HG02870 (cell line): ENCODE results near the gene ENHO.
A peak's percentile ranks its signal among the peaks of the same experiment; 100 is the strongest.

Experiments used
- ATAC-seq: cut with Tn5 transposase; IDR thresholded peaks from one replicate; pipeline ENCODE4 v1.9.1; 2021; ENCODE audit warnings: mild to moderate bottlenecking, moderate library complexity; ENCODE audit not compliant: unreplicated experiment

Gene ENHO

DNA sequence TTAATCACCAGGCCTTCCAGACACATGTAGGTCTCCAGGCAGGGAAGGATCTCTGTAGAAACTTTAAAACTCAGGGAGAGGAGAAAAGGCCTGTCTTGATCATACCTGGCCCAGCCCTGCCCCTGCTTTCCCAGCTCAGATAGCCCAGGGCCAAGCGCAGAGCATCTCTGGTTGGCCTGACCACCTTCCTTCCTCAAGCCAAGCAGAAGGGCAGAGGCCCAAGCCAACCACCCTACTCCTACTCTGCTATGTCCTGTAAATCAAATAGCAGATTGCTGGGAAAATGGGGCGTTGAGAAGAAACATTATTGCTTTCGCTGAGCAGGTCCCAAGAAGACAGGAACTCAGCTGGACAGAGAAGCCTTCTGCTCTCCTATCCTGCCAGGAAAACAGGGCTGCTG, 14.3 kb downstream of the ENHO start:
- no peak for ATAC-seq

DNA sequence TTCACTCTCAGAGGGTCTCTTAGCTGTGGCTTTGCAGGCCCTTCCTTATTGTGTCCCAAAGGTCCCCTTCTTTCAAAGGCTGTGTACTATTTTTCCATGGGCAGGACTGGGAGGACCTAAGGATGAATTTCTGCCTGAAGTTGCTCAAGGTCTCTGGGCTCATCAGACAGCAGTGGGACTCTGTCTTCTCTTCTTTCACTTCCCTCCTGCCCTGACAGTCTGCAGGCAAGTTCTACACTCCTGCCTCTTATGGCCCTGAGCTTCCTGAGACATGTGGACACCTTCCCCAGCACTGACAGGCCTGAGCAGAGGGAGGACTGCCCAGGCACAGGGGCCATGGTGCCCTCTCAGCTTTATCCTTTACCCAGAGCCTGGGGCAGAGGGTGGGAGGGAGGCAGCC, 14.8 kb downstream of the ENHO start:
- ATAC-seq: no peak

DNA sequence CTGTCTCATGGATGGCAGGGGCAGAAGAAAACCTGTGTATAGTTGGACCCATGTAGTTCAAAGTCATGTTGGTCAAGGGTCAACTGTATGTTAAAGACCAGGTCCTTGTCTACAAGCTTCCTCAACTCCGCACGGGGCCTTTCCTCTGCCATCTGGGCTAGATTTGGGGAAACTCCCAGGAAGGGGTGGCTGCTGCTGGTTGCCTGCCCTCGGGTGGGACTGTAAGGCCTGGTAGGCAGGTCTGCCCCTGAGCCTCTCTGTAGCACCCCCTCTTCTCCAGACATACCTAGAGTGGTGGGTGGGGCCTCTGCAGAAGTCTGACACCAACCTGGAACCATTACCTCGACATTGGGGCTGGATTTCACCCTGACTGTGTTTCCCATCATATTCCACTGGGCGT, 15.2 kb downstream of the ENHO start:
- ATAC-seq: no peak

DNA sequence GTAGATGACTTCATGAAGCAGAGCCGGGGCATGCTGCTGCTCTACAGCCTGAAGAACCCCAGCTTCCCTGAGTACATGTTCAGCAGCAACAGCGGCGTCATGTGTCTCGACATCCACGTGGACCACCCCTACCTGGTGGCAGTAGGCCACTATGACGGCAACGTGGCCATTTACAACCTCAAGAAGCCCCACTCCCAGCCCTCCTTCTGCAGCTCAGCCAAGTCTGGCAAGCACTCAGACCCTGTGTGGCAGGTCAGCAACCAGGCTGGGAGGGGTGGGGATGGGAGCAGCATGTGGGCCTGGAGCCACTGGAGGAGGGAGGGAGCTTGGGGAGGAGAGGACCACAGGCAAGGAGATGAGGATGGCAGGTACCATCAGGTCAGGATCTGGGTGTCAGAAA, 16.2 kb downstream of the ENHO start:
- ATAC-seq: no peak

DNA sequence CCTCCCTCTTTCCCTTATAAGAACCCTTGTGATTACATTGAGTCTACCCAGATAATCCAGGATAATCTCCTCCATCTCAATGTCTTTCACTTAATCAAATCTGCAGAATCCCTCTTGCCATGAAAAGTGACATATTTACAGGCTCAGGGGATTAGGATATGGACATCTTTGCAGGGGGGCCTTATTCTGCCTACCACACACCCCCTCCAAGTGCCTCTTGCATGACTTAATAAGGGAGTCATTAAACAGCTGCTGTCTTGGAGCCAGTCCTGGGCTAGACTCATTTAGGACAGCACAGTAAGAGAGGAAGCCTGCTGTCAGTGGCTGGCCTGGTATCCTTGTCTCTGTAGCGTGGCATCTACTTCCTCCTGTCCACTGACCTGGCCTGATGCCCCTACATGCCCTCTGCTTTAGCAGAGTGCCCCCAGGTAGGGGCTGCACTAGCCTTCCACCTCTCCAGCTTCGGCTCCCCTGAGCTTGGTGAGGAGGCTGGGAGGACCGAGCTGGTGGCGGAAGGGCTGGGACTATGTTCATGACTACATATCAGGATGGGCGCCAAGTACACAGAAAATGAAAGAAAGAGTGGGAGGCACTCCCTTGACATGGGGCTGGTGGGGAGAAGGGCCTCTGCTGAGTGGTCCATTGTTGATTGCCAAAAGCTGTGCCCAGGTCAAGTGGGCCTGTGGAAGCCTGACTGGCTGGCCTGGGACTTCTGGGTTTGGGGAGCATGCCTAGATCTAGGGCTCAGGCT, 17.2 kb downstream of the ENHO start:
- ATAC-seq: no peak

DNA sequence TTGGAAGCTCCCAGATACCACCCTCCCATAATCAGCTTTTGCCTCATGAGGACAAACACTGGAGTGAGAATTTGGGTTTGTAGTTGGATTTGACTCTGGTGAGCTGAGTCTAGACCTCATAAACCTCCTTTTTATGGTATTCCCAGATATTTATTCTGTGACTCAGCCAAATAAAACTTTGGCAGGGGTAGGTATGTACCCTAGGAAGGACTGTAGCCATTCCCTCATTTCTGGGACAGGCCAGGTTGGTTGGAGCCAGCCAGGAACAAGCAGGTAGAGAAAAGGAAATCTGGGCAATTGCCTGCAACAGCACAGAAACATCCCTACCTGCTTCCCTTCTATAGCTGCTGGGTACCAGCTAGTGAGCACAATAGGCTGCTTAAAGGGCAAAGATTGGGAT, 19.4 kb downstream of the ENHO start:
- no peak for ATAC-seq

DNA sequence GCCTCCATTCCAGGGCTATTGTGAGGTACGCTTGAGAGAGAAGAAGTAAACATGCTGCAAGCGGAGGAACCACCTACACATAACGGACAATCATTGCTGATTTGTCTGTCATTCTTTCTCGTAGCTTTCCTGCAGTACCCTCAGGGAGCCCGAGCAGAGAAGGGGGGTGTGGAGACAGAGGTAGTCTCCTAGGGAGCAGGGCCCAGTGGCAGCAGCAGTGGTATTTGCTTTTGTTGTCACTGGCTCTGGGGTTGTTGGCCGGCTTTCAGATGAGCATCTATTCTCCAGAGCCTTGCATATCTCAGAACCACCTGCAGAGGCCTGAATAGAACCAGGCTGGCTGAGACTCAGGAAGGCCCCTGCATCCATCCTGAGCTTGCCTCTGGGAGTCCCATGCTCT, 19.9 kb downstream of the ENHO start:
- ATAC-seq: no peak

DNA sequence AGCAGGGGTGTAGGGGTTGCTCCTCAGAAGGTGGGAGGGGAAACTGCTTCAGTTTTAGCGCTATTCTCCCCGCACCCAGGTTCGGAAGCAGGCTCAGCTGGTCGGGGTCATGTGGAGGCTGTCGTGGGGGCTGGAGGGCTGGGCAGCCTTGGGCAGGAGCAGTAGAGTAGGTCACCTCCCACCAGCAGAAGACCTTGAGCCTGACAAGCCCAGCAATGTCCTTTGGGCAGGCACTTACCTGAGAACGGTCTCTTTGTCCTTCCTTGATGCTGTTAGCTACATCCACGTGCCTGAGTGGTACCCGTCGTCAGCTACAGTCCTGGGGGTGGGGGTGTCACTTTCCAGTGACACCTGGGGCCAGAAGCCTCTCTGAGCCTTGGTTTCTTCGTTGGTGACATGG, 20.3 kb downstream of the ENHO start:
- no peak for ATAC-seq

DNA sequence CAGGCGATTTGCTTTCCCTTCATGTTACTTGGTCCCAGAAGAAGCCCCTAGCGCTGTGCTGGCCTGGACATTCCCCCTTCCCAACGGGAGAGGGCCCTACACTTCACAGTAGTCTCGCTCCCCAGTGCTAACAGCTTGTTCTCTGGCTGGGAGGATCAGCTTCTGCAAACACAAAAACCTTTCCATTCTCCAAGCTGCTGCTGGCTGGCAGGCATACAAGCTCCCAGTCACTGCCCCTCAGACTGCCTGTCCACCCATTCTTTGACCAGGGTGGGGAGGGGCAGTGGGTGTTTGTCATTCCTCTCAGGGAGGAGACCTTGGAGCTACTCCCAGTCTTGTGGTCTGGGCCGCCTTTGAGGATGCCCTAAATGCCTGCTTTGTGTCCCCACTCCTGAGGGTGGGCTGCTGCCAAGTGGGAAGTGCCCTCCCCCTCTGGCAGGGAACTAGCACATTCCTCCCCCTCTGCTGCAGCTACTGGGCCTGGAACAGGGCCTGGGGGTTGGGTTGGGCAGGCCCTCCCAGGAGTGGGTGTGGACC, 20.8 kb downstream of the ENHO start:
- ATAC-seq: no peak

DNA sequence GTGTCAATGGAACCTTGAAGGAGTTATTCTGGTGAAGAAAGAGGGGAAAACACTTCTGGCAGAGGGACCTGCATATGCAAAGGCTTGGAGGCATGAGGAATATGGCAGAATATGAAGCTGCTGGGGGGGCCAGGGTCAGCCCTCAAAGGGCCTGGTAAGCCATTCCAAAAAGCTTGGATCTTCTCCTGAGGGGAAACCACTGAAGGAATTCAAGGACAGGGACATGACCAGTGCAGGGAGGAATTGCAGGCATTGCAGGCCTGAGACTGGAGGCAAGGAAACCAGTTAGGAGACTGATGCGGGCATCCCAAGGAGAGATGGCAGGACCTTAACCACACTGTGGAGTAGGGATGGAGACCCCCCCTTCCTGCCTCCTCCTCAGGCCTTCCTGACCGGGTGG, 21.4 kb downstream of the ENHO start:
- no peak for ATAC-seq

DNA sequence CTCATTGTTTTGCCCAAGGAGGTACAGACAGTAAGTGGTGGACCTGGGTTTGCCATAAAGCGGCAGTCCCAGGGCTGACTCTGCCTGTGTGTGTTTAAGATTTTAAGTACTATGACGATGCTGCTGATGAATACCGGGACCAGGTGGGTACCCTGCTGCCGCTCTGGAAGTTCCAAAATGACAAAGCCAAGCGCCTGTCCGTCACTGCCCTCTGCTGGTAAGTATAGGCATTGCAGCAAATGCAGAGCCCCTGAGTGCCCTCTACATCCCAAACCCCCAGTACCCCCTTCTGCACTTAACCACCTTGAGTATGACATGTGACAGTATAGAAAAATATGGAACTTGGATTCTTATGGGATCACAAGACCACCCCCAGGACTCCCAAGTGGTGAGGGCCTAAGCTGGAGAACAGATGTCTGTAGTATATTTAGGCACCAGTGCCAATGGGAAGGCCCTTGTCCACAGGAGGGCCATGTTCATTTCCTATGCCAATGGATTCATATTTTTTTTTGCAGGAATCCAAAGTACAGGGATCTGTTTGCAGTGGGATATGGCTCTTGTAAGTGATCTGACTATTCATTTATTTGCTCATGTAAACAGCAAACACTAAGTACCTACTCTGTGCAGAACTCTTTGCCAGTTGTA, 22.0 kb downstream of the ENHO start:
- peak; percentile 44 for ATAC-seq

DNA sequence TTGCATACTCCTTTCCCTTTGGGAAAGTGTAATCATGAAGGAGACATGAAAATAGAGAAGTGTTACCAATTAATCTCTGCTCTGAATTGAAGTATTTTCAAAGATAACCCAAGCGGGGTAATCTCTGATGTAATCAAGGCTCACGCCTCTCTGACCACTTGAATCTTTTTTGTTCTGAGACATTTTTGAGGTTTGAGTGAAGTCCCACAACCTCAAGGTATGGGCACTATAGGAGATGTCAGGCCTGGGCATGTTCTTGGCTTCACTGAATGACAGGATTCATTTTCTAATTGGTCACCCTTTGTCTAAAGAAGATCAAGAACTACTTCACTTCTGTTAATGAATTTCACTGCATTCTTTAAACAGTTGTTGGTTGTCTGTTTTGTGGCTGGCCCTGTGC, 23.7 kb downstream of the ENHO start:
- ATAC-seq: no peak

DNA sequence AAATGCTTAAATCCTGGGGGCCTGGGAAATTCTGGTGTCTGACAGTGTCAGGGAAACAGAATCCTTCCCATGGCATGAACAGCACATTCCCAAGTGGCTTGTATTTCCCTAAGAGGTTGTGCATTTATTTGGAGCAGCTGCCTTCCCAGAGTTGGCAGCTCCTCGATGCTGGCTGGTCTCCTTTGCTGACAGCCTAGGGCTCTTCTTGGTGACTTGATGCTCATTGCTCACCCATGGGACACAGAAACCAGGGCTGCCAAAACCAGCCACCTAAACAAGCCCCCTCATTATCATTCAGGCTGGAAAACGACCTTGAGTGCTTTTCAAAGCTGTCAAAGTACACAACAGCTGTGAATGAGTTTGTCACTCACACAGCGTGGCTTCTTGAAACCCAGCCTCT, 24.2 kb downstream of the ENHO start:
- no peak for ATAC-seq

DNA sequence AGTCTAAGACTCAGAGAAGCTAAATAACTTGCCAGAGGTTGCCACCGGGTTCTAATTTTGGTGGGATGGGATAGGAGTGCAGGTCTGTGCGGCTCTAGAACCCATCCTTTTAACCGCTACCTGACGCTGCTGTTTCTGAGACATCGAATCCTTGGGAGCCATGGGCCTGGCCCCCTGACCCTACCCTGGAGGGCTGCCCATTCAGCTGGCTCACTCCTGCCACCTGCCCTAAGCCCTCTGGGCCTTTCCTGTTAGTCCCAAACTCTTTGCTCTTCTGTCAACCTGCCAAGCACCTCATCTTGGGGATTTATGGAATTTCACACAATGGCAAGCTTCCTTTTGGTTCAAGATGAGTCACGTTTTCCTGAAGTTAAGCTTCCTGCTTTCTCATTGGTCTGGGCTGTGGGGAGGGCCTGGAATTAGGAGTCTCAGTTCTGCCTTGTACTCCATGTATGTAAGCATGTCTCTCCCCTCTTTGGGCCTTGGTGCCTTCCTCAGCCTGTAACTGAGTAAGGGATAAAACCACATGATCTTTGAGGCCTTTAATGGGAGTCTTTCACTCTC, 26.6 kb downstream of the ENHO start:
- ATAC-seq: no peak

DNA sequence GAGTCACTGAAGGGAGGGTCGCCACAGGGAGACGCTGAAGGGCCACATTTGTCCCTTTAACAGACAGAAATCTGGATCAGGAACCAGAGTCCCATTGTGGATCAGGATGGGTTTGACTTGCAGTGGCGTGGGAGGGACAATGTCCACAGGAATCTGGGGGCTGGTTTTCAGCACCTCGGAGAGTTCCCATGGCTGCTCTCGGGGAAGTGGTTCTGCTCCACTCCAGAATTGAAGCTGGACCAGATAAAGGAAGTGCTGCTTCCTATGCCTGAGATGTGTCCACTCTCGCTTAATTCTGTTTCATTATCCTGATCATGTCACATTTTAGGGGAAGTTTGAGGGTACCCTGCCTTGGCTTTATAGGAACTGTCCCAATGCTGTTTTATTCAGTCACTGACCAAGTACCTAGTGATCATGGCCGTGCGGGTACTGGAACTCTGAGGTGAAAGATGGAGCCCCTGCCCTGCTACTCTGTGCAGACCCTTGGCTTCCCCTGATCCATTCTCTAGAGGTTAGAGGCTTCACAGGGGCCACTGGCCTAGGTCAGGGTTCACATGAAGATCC, 28.7 kb downstream of the ENHO start:
- ATAC-seq: no peak

DNA sequence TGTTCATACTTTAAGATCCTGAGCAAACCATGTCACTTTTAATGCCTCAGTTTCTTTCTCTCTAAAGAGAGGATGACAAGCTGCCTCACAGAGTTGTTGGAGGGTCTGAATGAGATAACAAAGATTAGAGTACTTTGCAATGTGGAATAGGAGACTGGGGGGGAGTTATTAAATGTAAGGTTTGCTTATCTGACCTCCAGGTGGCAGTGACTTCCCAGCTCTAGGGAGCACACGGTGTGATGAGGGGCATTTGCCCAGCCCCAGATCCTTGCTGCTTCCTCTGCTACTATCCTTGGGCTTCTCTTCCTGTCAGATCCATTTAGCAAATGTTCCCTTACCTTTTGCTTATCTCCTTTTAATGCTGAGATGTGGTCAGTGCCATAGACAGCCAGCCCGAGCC, 30.7 kb downstream of the ENHO start:
- ATAC-seq: no peak

DNA sequence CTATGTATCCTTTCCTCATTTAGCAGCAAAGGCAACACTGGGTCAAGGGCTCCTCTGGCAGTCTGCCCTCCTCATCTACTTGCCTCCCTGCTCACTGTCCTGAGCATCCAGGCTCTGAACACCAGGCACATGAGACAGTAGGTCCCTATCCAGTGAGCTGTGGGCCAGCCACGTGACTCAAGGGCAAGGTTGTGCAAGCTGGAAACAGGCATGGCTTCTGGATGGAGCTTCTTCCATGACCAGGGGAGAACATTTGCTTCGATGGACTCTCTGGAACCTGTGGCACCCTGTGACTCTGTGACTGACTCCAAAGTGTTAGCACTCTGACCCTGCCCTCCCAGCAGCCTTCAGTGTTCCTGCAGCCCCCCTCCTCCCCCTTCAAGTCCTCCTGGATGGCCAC, 31.2 kb downstream of the ENHO start:
- no peak for ATAC-seq

DNA sequence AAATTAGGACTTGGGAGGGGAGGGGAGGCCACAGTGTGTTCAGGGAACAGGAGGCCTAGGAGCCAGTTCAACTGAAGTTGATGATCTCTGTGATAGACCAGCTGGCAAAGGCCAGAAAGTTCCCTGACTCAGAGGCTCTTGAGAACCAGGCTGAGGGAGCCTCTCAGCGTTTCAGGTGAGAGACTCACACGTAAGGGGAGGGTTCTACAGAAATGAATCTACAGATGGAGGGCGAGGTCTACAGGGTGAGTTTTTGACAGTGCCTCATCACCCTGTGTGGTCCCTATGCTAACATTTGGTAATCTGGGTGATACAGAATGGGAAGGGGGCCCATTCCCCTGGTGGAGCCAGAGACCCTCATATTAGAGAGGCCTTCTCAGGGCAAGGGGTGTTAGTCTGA, 32.0 kb downstream of the ENHO start:
- no peak for ATAC-seq

DNA sequence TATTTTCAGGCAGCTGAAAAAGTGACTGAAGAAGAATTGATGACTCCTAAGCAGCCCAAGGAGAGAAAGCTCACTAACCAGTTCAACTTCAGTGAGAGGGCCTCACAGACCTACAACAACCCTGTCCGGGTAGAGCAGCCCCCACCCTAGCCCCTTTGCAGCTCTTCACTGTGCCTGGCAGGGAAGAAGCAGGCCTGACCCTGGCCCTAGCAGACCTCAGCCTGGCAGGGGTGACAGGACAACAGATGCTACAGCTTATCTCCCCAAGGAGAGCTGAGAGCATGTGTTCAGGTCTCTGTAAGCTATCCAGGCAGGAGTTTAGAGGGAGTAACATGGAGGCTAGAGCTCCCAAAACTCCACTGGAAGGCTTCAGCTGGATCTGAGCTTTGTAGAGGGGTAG, 32.4 kb downstream of the ENHO start:
- no peak for ATAC-seq

DNA sequence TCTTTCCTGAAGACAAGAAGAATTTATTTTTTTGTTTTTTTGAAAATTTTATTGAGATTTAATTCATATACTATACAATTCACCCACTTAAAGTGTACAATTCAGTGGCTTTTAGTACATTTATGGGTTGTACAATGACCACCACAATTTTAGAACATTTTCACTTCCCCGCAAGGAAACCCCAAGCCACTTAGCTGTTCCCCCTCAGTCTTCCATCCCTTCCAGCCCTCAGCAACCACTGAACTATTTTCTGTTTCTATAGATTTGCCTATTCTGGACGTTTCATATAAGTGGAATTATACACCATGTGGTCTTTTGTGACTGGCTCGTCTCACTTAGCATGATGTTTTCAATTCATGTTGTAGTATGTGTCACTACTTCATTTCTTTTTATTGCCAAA, 36.2 kb downstream of the ENHO start:
- no peak for ATAC-seq

DNA sequence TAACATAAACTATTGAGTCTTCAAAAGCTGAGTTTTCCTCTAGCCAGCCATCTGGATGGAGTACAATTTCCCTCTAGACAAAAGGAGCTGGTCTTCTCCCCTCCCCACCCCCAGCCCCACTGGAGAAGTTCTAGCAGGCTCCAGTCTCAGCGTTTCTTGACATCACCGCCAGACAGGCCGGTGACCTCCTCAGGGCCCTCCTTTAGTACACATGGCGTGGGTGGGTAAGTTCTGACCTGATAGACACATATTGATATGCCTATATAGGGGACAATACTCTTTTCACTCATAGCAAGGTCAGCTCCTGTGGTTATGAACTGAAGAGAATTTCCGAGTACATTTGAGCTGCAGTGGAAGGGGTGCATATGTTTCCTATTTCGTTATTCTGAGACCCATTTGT, 37.0 kb downstream of the ENHO start:
- no peak for ATAC-seq

DNA sequence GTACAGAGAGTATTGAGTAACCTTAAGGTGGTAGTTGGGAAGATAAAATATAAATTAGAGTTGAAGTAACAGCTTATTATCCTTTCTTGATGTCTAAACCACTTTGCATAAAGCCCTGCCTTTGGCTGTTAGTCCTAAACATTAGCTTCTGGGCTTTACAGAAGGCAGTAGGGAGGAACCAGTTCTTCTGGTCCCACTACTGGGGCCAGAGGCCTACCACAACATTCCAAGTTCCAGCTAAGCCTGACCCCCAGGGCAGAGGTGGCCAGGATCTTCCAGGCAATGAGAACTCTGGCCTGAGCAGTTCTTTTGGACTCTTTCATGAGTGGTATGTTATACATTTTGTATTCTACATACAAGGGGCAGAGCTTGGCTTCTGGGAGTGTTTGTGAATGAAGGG, 38.1 kb downstream of the ENHO start:
- ATAC-seq: no peak
